DND-41 (cell line): ENCODE results near the gene SLC6A19.

ENCODE experiments used
- ATAC-seq: fragments of 200-7000 bp; cut with Tn5 transposase; 3 replicates; pipeline ENCODE4 v1.9.1; 2021; ENCODE audit warnings: low read depth; ENCODE audit not compliant: insufficient read depth
- DNase-seq: peaks from one replicate; pipeline ENCODE4 v3.0.0-alpha.2; 2020
- H2AFZ ChIP-seq: 2 replicates; pipeline ENCODE4 v1.6.0; 2012; ENCODE audit warnings: low read depth, low read length
- H3K27ac ChIP-seq: 2 replicates; pipeline ENCODE4 v1.5.1; 2012; ENCODE audit warnings: low read length, inconsistent platforms
- H3K27me3 ChIP-seq: fragments of 200-600 bp; sonication (generic); 2 replicates; pipeline ENCODE4 v1.6.0; 2012; ENCODE audit warnings: low read length, mild to moderate bottlenecking, inconsistent platforms; ENCODE audit not compliant: insufficient read depth, poor library complexity
- H3K36me3 ChIP-seq: 2 replicates; pipeline ENCODE4 v1.5.1; 2012; ENCODE audit warnings: low read length, inconsistent platforms; ENCODE audit not compliant: insufficient read depth
- H3K4me1 ChIP-seq: 2 replicates; pipeline ENCODE4 v1.5.1; 2012; ENCODE audit warnings: mild to moderate bottlenecking, low read length; ENCODE audit not compliant: insufficient read depth
- H3K4me2 ChIP-seq: 2 replicates; pipeline ENCODE4 v1.6.0; 2012; ENCODE audit warnings: mild to moderate bottlenecking, moderate library complexity, low read length, inconsistent platforms; ENCODE audit not compliant: insufficient read depth
- H3K4me3 ChIP-seq, 2 experiments: fragments of 200-600 bp in 1 of 2; shearing (Covaris generic) in 1 of 2; 2 replicates each; pipeline ENCODE4 v1.5.1; 2012 to 2016; ENCODE audit warnings: inconsistent platforms in 2 of 2, low read length in 2 of 2, mild to moderate bottlenecking in 2 of 2, low read depth in 1 of 2, moderate library complexity in 1 of 2
- H3K79me2 ChIP-seq: 2 replicates; pipeline ENCODE4 v1.6.0; 2012; ENCODE audit warnings: low read length, inconsistent platforms; ENCODE audit not compliant: insufficient read depth
- H3K9ac ChIP-seq: 2 replicates; pipeline ENCODE4 v1.6.0; 2012; ENCODE audit warnings: low read depth, mild to moderate bottlenecking, inconsistent platforms, low read length, moderate library complexity
- H3K9me3 ChIP-seq: 2 replicates; pipeline ENCODE4 v1.5.1; 2012; ENCODE audit warnings: low read length, moderate library complexity, mild to moderate bottlenecking, inconsistent platforms; ENCODE audit not compliant: insufficient read depth, severe bottlenecking
- H4K20me1 ChIP-seq: 2 replicates; pipeline ENCODE4 v1.6.0; 2012; ENCODE audit warnings: low read length; ENCODE audit not compliant: insufficient read depth
- EZH2 ChIP-seq: IDR thresholded peaks from 3 replicates; pipeline ENCODE4 v1.6.1; 2012; ENCODE audit warnings: borderline replicate concordance, low read depth, mild to moderate bottlenecking, moderate library complexity, low read length, inconsistent platforms; ENCODE audit not compliant: severe bottlenecking
- TF ChIP-seq, protein P1 (sequence below): IDR thresholded peaks from 2 replicates; pipeline ENCODE4 v1.5.1; 2012; ENCODE audit warnings: borderline replicate concordance, low read length, moderate library complexity, mild to moderate bottlenecking; ENCODE audit not compliant: poor library complexity, severe bottlenecking; ENCODE audit errors: extremely low read depth

SLC6A19 gene

DNA sequence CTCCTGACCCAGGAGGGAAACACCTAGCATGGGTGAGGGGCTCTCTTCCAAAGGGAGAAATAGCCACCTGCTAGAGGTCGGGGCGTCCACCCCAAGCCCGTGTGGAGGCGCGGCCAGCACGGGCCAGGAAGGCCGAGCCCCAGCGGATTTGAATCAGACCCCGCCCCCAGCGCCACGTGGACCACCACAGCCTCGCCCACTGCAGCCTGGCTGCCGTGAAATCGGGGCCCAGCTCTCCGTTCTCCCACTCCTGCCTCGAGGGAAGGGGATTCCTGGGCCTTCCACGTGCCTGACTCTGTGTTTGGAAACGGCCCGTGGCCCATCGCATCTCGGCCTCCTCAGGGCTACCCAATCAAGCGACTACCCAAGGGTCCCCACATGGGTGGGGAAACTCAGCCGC, 55.4 kb downstream of the SLC6A19 start:
- Histone ChIP-seq H3K27ac (no peak overlapping the region), H3K9ac (no peak overlapping the region), H3K79me2 (no peaks in the 10 kb centered on the region), H3K36me3 (no peaks in the 10 kb centered on the region), H3K4me1 (peaks cover 20% of the 10 kb centered on the region), H2AFZ (no peak overlapping the region), H3K4me2 (no peak overlapping the region), H4K20me1 (no peaks in the 10 kb centered on the region), H3K9me3 (peaks cover 7% of the 10 kb centered on the region), H3K4me3 (no peak overlapping the region), H3K27me3 (no peaks in the 10 kb centered on the region)
- ATAC-seq (no peak), DNase-seq (no peak)
- TF ChIP-seq, protein P1, sequence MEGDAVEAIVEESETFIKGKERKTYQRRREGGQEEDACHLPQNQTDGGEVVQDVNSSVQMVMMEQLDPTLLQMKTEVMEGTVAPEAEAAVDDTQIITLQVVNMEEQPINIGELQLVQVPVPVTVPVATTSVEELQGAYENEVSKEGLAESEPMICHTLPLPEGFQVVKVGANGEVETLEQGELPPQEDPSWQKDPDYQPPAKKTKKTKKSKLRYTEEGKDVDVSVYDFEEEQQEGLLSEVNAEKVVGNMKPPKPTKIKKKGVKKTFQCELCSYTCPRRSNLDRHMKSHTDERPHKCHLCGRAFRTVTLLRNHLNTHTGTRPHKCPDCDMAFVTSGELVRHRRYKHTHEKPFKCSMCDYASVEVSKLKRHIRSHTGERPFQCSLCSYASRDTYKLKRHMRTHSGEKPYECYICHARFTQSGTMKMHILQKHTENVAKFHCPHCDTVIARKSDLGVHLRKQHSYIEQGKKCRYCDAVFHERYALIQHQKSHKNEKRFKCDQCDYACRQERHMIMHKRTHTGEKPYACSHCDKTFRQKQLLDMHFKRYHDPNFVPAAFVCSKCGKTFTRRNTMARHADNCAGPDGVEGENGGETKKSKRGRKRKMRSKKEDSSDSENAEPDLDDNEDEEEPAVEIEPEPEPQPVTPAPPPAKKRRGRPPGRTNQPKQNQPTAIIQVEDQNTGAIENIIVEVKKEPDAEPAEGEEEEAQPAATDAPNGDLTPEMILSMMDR = no peak
- no peak for TF ChIP-seq EZH2

DNA sequence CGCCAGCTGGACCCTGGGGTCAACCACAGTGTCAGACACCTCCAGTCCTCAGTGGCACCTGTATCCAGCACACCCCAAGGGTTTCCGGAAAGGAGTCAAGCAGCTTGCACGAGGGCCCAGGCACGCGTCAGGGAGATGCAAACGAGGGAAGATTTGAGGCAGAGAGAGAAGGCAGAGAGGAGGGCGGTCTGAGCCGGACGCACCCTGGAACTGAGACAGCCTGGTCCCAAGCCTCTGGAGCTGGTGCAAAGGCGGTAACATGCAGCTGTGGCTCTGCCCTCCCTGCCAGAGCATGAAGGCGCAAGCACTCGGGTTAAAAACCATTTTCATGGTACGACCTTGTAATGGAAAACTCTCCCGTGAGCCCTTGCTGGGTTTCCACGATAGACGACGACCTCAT, 56.0 kb downstream of the SLC6A19 start:
- Histone ChIP-seq H3K4me1 (peaks cover 20% of the 10 kb centered on the region), H3K9me3 (peaks cover 12% of the 10 kb centered on the region), H3K4me3 (no peak overlapping the region), H4K20me1 (no peaks in the 10 kb centered on the region), H3K36me3 (peaks cover under 1% of the 10 kb centered on the region; the same call in 1 of the 2 replicates), H3K9ac (no peak overlapping the region), H2AFZ (no peak overlapping the region), H3K79me2 (no peaks in the 10 kb centered on the region), H3K4me2 (no peak overlapping the region), H3K27ac (no peak overlapping the region; the same call in 1 of the 2 replicates), H3K27me3 (no peaks in the 10 kb centered on the region)
- TF ChIP-seq, protein P1 = no peak
- no peak for TF ChIP-seq EZH2
- DNase-seq = no peak
- no peak for ATAC-seq

DNA sequence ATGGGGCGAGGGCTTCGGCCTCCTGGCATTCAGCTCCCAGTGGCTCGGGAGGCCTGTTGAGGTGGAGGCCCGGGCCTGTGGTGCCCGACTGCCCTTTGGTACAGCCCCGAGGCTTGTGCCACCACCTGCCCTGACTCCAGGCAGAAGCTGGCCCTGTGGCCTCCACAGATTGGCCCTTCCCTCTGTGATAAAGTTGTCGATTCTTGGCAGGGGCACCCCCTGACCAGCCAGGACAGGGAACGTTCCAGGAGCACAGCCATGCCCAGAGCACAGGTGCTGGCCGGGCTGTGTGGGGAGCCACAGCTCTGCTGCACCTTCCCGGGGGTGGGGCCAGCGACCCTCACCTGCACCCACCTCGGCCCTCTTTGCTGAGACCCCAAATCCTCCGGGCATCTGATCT, 56.4 kb downstream of the SLC6A19 start:
- H4K20me1 ChIP-seq = no peaks in the 10 kb centered on the region
- peaks cover 17% of the 10 kb centered on the region for H3K9me3 ChIP-seq
- DNase-seq = no peak
- no peak overlapping the region for H3K9ac ChIP-seq
- TF ChIP-seq, protein P1 = no peak
- no peak for TF ChIP-seq EZH2
- H3K4me3 ChIP-seq = no peak overlapping the region
- no peaks in the 10 kb centered on the region for H3K27me3 ChIP-seq
- no peak for ATAC-seq
- H3K4me2 ChIP-seq = no peak overlapping the region
- no peak overlapping the region for H3K27ac ChIP-seq
- H2AFZ ChIP-seq = no peak overlapping the region
- peaks cover 20% of the 10 kb centered on the region for H3K4me1 ChIP-seq
- H3K79me2 ChIP-seq = no peaks in the 10 kb centered on the region
- peaks cover 5% of the 10 kb centered on the region for H3K36me3 ChIP-seq

DNA sequence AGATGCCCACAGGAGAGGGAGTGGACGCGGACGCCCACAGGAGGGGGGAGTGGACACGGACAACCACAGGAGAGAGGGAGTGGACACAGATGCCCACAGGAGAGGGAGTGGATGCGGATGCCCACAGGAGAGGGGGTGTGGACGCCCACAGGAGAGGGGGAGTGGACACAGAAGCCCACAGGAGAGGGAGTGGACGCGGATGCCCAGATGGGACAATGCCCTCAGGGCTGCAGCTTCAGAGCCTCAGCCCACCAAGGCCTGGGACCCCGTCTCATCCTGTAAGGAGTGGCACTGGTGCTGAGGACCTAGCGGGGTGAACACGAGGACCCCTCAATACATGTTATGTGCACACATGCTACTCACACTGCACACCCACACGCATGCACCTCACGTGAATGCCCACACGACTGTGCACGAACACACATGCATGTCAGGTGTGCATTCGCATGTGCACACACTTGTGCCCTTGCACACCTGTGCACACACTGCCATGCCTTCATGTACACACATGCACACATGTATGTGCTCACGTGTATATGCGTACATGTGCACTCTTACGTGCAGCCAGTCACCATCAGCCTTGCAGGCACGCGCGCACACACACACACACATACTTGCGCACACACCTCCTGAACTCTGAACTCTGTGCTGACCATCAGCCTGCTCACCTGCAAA, 58.5 kb downstream of the SLC6A19 start:
- no peak overlapping the region for H3K9ac ChIP-seq
- no peak overlapping the region for H2AFZ ChIP-seq
- H3K36me3 ChIP-seq = peaks cover 21% of the 10 kb centered on the region
- no peaks in the 10 kb centered on the region for H3K27me3 ChIP-seq
- no peak overlapping the region for H3K4me2 ChIP-seq
- H3K4me3 ChIP-seq = no peak overlapping the region
- DNase-seq = no peak
- no peaks in the 10 kb centered on the region for H3K79me2 ChIP-seq
- H4K20me1 ChIP-seq = no peaks in the 10 kb centered on the region
- H3K4me1 ChIP-seq = peaks cover 10% of the 10 kb centered on the region
- H3K9me3 ChIP-seq = peaks cover 24% of the 10 kb centered on the region
- no peak overlapping the region for H3K27ac ChIP-seq
- no peak for ATAC-seq
- no peak for TF ChIP-seq EZH2
- TF ChIP-seq, protein P1 = no peak
